Astrocyte (in vitro differentiated cells and primary cell): Measurements from ENCODE around the gene NKAIN2. TPM values are rescaled to one million over a fixed set of nuclear protein-coding genes. Genes with fewer than 3 reads are reported as not detected.

Experiments used
- DNase-seq: peaks from one replicate; pipeline ENCODE4 v3.0.0-alpha.2; 2010; ENCODE audit warnings: low read depth
- FAIRE-seq: peaks from 2 replicates; lab custom pipeline; 2011; peaks lifted over from hg19 to GRCh38; lab: Jason Lieb, UNC
- H2AFZ ChIP-seq: 2 replicates; pipeline ENCODE4 v1.6.0; 2012; ENCODE audit warnings: low read depth, low read length, inconsistent platforms
- H3K27ac ChIP-seq: 2 replicates; pipeline ENCODE4 v1.5.1; 2011; ENCODE audit warnings: low read depth, low read length, inconsistent platforms
- H3K27me3 ChIP-seq: 2 replicates; pipeline ENCODE4 v1.6.0; 2011; ENCODE audit warnings: low read length, inconsistent platforms; ENCODE audit not compliant: insufficient read depth
- H3K36me3 ChIP-seq: 2 replicates; pipeline ENCODE4 v1.5.1; 2011; ENCODE audit warnings: low read length, inconsistent platforms; ENCODE audit not compliant: insufficient read depth
- H3K4me1 ChIP-seq: 2 replicates; pipeline ENCODE4 v1.5.1; 2011; ENCODE audit warnings: low read length, inconsistent platforms; ENCODE audit not compliant: insufficient read depth
- H3K4me2 ChIP-seq: 2 replicates; pipeline ENCODE4 v1.6.0; 2012; ENCODE audit warnings: low read length, inconsistent platforms
- H3K4me3 ChIP-seq: 2 replicates; pipeline ENCODE4 v1.5.1; 2011; ENCODE audit warnings: low read depth, mild to moderate bottlenecking, low read length, inconsistent platforms; ENCODE audit not compliant: insufficient read depth
- H3K79me2 ChIP-seq: 2 replicates; pipeline ENCODE4 v1.6.0; 2012; ENCODE audit warnings: mild to moderate bottlenecking, low read length, inconsistent platforms; ENCODE audit not compliant: insufficient read depth
- H3K9ac ChIP-seq: 2 replicates; pipeline ENCODE4 v1.6.0; 2012; ENCODE audit warnings: mild to moderate bottlenecking, low read length, inconsistent platforms
- H3K9me3 ChIP-seq: 2 replicates; pipeline ENCODE4 v1.5.1; 2012; ENCODE audit warnings: low read depth, mild to moderate bottlenecking, low read length, inconsistent platforms; ENCODE audit not compliant: insufficient read depth
- H4K20me1 ChIP-seq: 2 replicates; pipeline ENCODE4 v1.6.0; 2012; ENCODE audit warnings: low read length, inconsistent platforms; ENCODE audit not compliant: insufficient read depth
- H3K27ac Mint-ChIP-seq: one replicate; pipeline ENCODE4 v1.8.0; 2021; ENCODE audit warnings: mild to moderate bottlenecking, mixed read lengths; ENCODE audit not compliant: unreplicated experiment
- H3K27me3 Mint-ChIP-seq: one replicate; pipeline ENCODE4 v1.8.0; 2021; ENCODE audit warnings: low read depth, mixed read lengths; ENCODE audit not compliant: unreplicated experiment
- H3K36me3 Mint-ChIP-seq: one replicate; pipeline ENCODE4 v1.8.0; 2021; ENCODE audit warnings: low read depth, mixed read lengths; ENCODE audit not compliant: unreplicated experiment
- H3K4me1 Mint-ChIP-seq: one replicate; pipeline ENCODE4 v1.8.0; 2021; ENCODE audit warnings: low read depth, mixed read lengths; ENCODE audit not compliant: unreplicated experiment
- H3K4me3 Mint-ChIP-seq: one replicate; pipeline ENCODE4 v1.8.0; 2021; ENCODE audit warnings: mild to moderate bottlenecking, moderate library complexity, mixed read lengths; ENCODE audit not compliant: unreplicated experiment
- H3K9me3 Mint-ChIP-seq: one replicate; pipeline ENCODE4 v1.8.0; 2021; ENCODE audit warnings: mild to moderate bottlenecking, mixed read lengths; ENCODE audit not compliant: unreplicated experiment
- EZH2 ChIP-seq: IDR thresholded peaks from 2 replicates; pipeline ENCODE4 v1.6.1; 2012; ENCODE audit warnings: mild to moderate bottlenecking, low read length, inconsistent platforms; ENCODE audit not compliant: insufficient read depth
- total RNA-seq: library from RNA; stranded (reverse); gene quantifications from 2 replicates; pipeline ENCODE4 v1.2.1, GENCODE V29; 2021
- TF ChIP-seq, protein P1 (sequence below): IDR thresholded peaks from 2 replicates; pipeline ENCODE4 v1.5.1; 2011; ENCODE audit warnings: low read depth, mild to moderate bottlenecking, inconsistent platforms, low read length, moderate library complexity; ENCODE audit not compliant: insufficient read depth

Gene NKAIN2
- total RNA-seq, 1 donor from 2014 or later: 0.07 TPM

DNA sequence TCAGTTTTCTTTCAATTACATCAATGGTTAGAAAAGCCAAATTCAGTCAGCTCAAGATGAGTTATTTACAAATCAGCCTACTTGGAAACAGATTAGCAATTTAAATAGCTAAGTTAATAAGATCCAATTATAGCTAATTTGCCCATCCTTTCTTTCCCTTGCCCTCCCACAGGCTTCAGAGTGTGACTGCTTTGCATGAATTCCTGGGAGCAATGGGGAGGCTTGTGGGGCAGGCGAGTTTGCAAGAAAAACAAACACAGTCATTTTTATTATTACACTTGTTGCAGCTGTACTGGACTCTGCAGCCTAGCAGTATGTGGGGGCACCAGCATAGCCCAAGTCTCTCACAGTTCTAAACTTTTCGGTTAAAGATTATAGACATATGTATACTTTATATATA is 219.0 kb downstream of the NKAIN2 start:
- Mint-ChIP-seq H3K4me1 (no peaks in the 10 kb centered on the region), H3K9me3 (peaks cover 2% of the 10 kb centered on the region), H3K27me3 (no peaks in the 10 kb centered on the region), H3K4me3 (no peak overlapping the region), H3K27ac (no peak overlapping the region), H3K36me3 (no peaks in the 10 kb centered on the region)
- Histone ChIP-seq H3K27ac (no peak overlapping the region), H4K20me1 (no peaks in the 10 kb centered on the region), H3K4me3 (no peak overlapping the region), H3K9ac (no peak overlapping the region), H3K4me1 (no peaks in the 10 kb centered on the region), H2AFZ (no peak overlapping the region), H3K9me3 (no peaks in the 10 kb centered on the region), H3K79me2 (no peaks in the 10 kb centered on the region), H3K36me3 (no peaks in the 10 kb centered on the region), H3K4me2 (no peak overlapping the region), H3K27me3 (no peaks in the 10 kb centered on the region)
- DNase-seq: no peak
- no peak for FAIRE-seq
- TF ChIP-seq EZH2: no peak
- TF ChIP-seq, protein P1, sequence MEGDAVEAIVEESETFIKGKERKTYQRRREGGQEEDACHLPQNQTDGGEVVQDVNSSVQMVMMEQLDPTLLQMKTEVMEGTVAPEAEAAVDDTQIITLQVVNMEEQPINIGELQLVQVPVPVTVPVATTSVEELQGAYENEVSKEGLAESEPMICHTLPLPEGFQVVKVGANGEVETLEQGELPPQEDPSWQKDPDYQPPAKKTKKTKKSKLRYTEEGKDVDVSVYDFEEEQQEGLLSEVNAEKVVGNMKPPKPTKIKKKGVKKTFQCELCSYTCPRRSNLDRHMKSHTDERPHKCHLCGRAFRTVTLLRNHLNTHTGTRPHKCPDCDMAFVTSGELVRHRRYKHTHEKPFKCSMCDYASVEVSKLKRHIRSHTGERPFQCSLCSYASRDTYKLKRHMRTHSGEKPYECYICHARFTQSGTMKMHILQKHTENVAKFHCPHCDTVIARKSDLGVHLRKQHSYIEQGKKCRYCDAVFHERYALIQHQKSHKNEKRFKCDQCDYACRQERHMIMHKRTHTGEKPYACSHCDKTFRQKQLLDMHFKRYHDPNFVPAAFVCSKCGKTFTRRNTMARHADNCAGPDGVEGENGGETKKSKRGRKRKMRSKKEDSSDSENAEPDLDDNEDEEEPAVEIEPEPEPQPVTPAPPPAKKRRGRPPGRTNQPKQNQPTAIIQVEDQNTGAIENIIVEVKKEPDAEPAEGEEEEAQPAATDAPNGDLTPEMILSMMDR: no peak

DNA sequence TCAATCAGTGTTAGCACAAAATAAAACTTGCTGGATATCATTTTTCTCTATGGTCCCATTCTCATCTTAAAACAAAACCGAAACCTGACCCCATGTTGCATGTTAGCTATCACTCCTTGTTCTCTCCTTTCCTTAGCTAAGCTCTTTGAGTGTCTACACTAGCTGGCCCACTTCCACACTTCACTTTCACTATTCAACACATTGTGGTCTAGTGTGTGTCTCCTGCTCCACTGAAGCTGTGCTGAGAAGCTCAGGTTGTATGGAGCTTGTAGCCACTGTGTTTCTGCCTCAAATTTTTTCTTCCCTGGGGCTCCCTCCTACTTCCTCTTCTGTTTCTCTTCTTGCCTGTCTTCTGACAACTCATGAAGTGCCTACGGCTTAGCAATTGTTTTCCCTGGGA is 223.0 kb downstream of the NKAIN2 start:
- Mint-ChIP-seq H3K9me3 (no peaks in the 10 kb centered on the region), H3K36me3 (no peaks in the 10 kb centered on the region), H3K27me3 (no peaks in the 10 kb centered on the region), H3K4me3 (no peak overlapping the region), H3K27ac (no peak overlapping the region), H3K4me1 (no peaks in the 10 kb centered on the region)
- Histone ChIP-seq H2AFZ (no peak overlapping the region), H3K9me3 (no peaks in the 10 kb centered on the region), H3K27me3 (no peaks in the 10 kb centered on the region), H3K9ac (no peak overlapping the region), H3K4me1 (no peaks in the 10 kb centered on the region), H4K20me1 (no peaks in the 10 kb centered on the region), H3K27ac (no peak overlapping the region), H3K4me3 (no peak overlapping the region), H3K79me2 (no peaks in the 10 kb centered on the region), H3K4me2 (no peak overlapping the region), H3K36me3 (no peaks in the 10 kb centered on the region)
- DNase-seq (no peak), FAIRE-seq (no peak)
- TF ChIP-seq EZH2: no peak
- TF ChIP-seq, protein P1: no peak

DNA sequence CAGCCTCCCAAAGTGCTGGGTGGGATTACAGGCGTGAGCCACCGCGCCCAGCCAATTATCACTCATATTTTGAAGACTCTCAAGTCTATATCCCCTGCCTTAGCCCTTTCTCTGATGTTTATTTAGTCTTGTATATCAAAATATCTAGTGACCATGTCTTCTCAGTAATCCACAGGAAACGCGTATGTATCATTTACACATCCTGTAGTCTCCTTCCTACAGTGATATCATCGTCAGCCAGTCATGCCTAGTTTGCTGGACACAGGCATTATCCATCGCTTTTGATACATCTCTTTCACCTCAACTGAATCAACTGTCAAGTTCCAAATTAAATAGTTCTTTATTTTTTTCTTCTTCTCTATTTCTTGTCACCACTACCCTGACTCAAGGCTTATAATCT is 223.7 kb downstream of the NKAIN2 start:
- Histone ChIP-seq H3K27ac (no peak overlapping the region), H3K4me3 (no peak overlapping the region), H2AFZ (no peak overlapping the region), H3K4me2 (no peak overlapping the region), H4K20me1 (no peaks in the 10 kb centered on the region), H3K27me3 (no peaks in the 10 kb centered on the region), H3K79me2 (no peaks in the 10 kb centered on the region), H3K4me1 (no peaks in the 10 kb centered on the region), H3K9me3 (no peaks in the 10 kb centered on the region), H3K36me3 (no peaks in the 10 kb centered on the region), H3K9ac (no peak overlapping the region)
- no peak for DNase-seq
- no peaks in the 10 kb centered on the region for H3K4me1 Mint-ChIP-seq
- H3K36me3 Mint-ChIP-seq: no peaks in the 10 kb centered on the region
- H3K9me3 Mint-ChIP-seq: no peaks in the 10 kb centered on the region
- TF ChIP-seq, protein P1: no peak
- no peak for TF ChIP-seq EZH2
- H3K27ac Mint-ChIP-seq: no peak overlapping the region
- H3K27me3 Mint-ChIP-seq: no peaks in the 10 kb centered on the region
- FAIRE-seq: no peak
- H3K4me3 Mint-ChIP-seq: no peak overlapping the region
